ENCODE data around the gene NDUFAF2.

GRCh38 chr5:61087921-61088320, 142.9 kb downstream of the NDUFAF2 start:
- TF ChIP-seq, protein P1, sequence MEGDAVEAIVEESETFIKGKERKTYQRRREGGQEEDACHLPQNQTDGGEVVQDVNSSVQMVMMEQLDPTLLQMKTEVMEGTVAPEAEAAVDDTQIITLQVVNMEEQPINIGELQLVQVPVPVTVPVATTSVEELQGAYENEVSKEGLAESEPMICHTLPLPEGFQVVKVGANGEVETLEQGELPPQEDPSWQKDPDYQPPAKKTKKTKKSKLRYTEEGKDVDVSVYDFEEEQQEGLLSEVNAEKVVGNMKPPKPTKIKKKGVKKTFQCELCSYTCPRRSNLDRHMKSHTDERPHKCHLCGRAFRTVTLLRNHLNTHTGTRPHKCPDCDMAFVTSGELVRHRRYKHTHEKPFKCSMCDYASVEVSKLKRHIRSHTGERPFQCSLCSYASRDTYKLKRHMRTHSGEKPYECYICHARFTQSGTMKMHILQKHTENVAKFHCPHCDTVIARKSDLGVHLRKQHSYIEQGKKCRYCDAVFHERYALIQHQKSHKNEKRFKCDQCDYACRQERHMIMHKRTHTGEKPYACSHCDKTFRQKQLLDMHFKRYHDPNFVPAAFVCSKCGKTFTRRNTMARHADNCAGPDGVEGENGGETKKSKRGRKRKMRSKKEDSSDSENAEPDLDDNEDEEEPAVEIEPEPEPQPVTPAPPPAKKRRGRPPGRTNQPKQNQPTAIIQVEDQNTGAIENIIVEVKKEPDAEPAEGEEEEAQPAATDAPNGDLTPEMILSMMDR (IDR thresholded peaks at IDR 0.05; ENCODE audit: low read depth, low read length), result no peak
- no peak for TF ChIP-seq EZH2phosphoT487 (IDR thresholded peaks at IDR 0.05; ENCODE audit: low read depth)
